Mammary epithelial cell (primary cell): ENCODE measurements around the gene DOK5.

Source experiments
- CTCF ChIP-seq, 2 donors: IDR thresholded peaks in 1 of 2; conservative IDR thresholded peaks in 1 of 2; 2 replicates each; pipeline ENCODE4 v1.5.1; 2011 to 2012; ENCODE audit warnings: inconsistent platforms in 2 of 2, low read length in 2 of 2, mild to moderate bottlenecking in 2 of 2, control low read depth in 1 of 2, low read depth in 1 of 2; ENCODE audit not compliant: insufficient read depth in 1 of 2; ENCODE audit errors: extremely low read depth in 1 of 2
- EZH2 ChIP-seq: IDR thresholded peaks from 2 replicates; pipeline ENCODE4 v1.6.1; 2012; ENCODE audit warnings: low read length, inconsistent platforms, borderline replicate concordance

GRCh38 chr20:54645445-54646155 is 170.2 kb downstream of the DOK5 start:
- TF ChIP-seq CTCF (conservative IDR thresholded peaks at IDR 0.05 in 1 of 2, IDR thresholded peaks at IDR 0.05 in 1 of 2; ENCODE audit: extremely low read depth in 1 of 2, insufficient read depth in 1 of 2, low read depth in 1 of 2, low read length in 2 of 2) (no peak), EZH2 (no peak)
